Caki2 (cell line): ENCODE measurements around the gene EXTL2. TPM values are rescaled to one million over a fixed set of nuclear protein-coding genes. Genes with fewer than 3 reads are reported as not detected.
"Not testable (repeated sequence)": the region's sequence is repeated elsewhere in the genome, so short reads cannot be mapped to it uniquely, and the experiment has no call there.

Experiments
- DNase-seq: peaks from one replicate; pipeline ENCODE4 v3.0.0-alpha.2; 2015; ENCODE audit warnings: low read depth
- in situ Hi-C: cut with HindIII; loops from 2 replicates; pipeline ENCODE4 v1.10.0; 2016; ENCODE audit warnings: low sequenced_read_pairs, low pct_unique_long_range_greater_than_20kb, mixed read lengths
- total RNA-seq: library from RNA; depleted of rRNA; stranded (reverse); fragments of >200 nt; shearing (Covaris generic); gene quantifications from 2 replicates; pipeline ENCODE4 v1.2.3, GENCODE V29; 2014; ENCODE audit warnings: low replicate concordance; rRNA removed

Gene EXTL2, protein sequence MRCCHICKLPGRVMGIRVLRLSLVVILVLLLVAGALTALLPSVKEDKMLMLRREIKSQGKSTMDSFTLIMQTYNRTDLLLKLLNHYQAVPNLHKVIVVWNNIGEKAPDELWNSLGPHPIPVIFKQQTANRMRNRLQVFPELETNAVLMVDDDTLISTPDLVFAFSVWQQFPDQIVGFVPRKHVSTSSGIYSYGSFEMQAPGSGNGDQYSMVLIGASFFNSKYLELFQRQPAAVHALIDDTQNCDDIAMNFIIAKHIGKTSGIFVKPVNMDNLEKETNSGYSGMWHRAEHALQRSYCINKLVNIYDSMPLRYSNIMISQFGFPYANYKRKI
- total RNA-seq, result 1.8 and 3.9 TPM in 2 replicates

- DNase-seq, result peak; percentile 94
- in situ Hi-C loops, result no loop called here
Observed at GRCh38 chr1:100894603-100895539, at the start of gene EXTL2. Gene EXTL2 (minus strand): TSS chr1:100894842. CDS start chr1:100888757, 6,085 bp downstream.

DNA sequence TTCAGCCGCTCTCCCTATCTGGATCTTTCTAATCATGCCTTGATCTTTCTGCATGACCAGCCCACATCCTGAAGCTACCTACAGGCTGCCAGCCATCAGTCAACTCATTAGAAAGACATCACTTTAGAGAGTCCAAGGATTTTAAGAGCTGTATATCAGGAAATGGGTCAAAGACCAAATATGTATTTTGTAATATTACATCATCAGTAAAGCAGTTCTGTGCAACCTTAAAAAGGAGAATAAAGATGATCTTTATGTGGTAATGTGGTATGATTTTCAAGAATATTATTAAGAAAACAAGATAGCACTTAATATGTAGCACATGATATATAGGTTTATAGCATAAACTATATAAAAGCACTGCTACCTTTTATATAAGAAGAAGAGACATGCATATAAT is 48.9 kb upstream of the EXTL2 start:
- DNase-seq, result no peak
- in situ Hi-C loops, result no loop called here

- in situ Hi-C loops, result no loop called here
- DNase-seq, result no peak
Observed at GRCh38 chr1:100942304-100943046, 47.8 kb upstream of the EXTL2 start.

GRCh38 chr1:100941580-100942216 is 47.1 kb upstream of the EXTL2 start:
- in situ Hi-C loops, result no loop called here
- no peak for DNase-seq

- DNase-seq, result no peak
- in situ Hi-C loops, result no loop called here
Observed at GRCh38 chr1:100941098-100941527, 46.5 kb upstream of the EXTL2 start.

DNA sequence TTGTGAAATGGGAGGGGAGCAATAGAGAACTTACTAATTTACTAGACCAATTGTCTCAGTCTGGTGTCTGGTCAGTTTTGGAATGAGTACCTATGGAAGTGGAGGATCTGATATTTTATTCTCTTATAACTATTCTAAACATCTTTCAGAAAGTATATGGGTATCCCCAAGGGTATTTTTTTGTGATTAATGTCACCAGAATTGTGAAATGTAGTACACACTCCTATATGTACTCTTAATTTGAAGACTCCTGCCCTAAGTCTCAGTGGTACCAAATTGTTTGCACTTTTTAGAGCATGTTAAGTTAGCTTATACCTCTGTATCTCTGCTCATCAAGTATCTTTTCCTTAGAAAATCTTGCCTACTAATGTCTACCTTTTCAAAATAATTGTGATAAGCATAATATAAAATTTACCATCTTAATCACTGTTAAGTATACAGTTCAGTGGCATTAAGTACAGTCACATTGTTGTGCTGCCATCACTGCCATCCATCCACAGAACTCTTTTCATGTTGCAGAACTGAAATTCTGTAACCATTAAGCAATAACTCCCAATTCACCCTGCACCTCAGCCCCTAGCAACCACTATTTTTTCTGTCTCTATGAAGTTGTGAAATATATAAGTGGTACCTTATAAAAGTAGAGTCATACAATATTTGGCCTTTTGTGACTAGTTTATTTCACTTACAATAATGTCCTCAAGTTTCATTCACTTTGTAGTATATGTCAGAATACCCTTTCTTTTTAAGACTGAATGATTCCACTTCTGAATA is 41.7 kb upstream of the EXTL2 start:
- DNase-seq, result no peak
- in situ Hi-C loops, result no loop called here

- DNase-seq, in situ Hi-C loops: not testable (repeated sequence)
Observed at GRCh38 chr1:100933555-100933954, 38.9 kb upstream of the EXTL2 start.

DNA sequence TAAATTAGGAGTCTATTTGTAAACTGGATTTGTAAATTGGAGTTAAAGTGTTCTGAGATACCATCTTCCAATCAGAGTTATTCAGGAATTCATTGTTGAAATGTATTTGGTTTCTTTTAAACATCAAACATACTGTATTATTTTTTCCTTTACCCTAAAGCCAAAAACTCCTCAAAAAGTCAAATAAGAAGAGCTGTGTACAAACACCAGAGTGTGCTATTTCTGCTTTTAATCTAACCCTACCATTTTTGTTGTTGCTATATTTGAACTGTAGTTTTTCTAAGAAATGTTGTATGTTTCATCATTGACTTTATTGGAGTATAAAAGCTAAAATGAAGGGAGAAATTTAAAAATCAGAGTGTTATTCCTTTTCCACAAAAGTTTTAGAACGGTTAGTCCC is 37.1 kb upstream of the EXTL2 start:
- in situ Hi-C loops, result no loop called here
- no peak for DNase-seq

GRCh38 chr1:100930494-100930893 is 35.9 kb upstream of the EXTL2 start:
- in situ Hi-C loops, result no loop called here
- DNase-seq, result no peak

GRCh38 chr1:100928128-100928527 is 33.5 kb upstream of the EXTL2 start:
- no peak for DNase-seq

GRCh38 chr1:100927276-100927675 is 32.6 kb upstream of the EXTL2 start:
- in situ Hi-C loops, result no loop called here
- no peak for DNase-seq

More at GRCh38 chr1:100928128-100928527, 33.5 kb upstream of the EXTL2 start:
- in situ Hi-C loops, result no loop called here

DNA sequence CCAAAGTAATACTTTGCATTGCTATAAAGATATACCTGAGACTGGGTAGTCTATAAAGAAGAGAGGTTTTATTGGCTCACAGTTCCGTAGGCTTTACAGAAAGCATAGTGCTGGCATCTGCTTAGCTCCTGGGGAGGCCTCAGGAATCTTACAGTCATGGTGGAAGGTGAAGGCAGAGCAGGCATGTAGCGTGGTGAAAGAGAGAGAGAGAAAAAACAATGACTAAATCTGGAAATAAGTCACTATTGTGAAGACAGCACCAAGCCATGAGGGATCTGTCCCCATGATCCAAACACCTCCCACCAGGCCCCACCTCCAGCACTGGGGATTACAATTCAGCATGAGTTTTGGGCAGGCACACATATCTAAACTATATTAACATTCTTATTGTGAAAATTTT is 31.6 kb upstream of the EXTL2 start:
- in situ Hi-C loops, result no loop called here
- DNase-seq, result no peak

GRCh38 chr1:100924991-100925390 is 30.3 kb upstream of the EXTL2 start:
- DNase-seq, result no peak
- in situ Hi-C loops, result no loop called here

- in situ Hi-C loops, result no loop called here
- DNase-seq, result no peak
Observed at GRCh38 chr1:100924212-100924611, 29.6 kb upstream of the EXTL2 start.

DNA sequence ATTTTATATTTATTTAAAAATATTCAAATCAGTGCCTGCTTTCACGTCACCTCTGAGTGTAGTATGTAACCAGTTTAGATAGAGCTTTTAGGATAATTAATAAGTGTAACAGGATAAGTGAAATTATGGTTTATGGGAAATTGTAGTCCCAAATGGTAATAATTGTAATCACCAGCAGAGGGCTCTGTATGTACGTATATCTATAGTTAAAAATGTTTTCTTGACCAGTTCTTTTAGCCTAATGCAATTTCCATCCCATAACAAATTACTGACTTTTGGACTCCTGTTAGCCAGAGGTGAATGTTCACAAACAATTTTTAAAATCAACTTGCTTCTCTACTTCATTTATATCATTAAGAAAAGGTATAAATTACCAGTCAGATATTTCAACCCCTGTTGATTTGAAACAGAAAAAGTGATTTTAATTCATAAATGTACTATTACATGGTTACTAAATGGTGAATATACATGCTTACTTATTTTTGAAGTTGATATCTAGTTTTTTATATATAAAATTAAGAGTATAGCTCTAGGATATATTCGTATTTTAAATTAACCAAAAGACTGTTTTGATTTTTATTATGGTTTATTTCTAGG is 26.6 kb upstream of the EXTL2 start:
- in situ Hi-C loops, result no loop called here
- DNase-seq, result peak; percentile 17

GRCh38 chr1:100912019-100912418 is 17.4 kb upstream of the EXTL2 start:
- DNase-seq, result no peak
- in situ Hi-C loops, result no loop called here

- no peak for DNase-seq
- in situ Hi-C loops, result no loop called here
Observed at GRCh38 chr1:100909018-100909417, 14.4 kb upstream of the EXTL2 start.
